Lower leg skin (tissue), 4 donors: ENCODE data around the gene SPECC1L. TPM values are rescaled to one million over a fixed set of nuclear protein-coding genes. Genes with fewer than 3 reads are reported as not detected.

Source experiments
- DNase-seq, 2 donors: peaks; one replicate each; pipeline ENCODE4 v3.0.0-alpha.2; 2019; ENCODE audit warnings: low spot score in 2 of 2
- H3K4me3 ChIP-seq: fragments of 200-600 bp; sonication (generic); 2 replicates; pipeline ENCODE4 v1.5.1; 2017; ENCODE audit warnings: mild to moderate bottlenecking, low read depth; ENCODE audit not compliant: poor library complexity, severe bottlenecking
- CTCF ChIP-seq, 3 donors: fragments of 450-650 bp; IDR thresholded peaks; one replicate each; pipeline ENCODE4 v1.5.1; 2016; ENCODE audit warnings: antibody characterized with exemption in 3 of 3, mild to moderate bottlenecking in 3 of 3, moderate library complexity in 2 of 3
- POLR2A ChIP-seq, 2 donors: fragments of 450-650 bp; IDR thresholded peaks; one replicate each; pipeline ENCODE4 v1.6.1; 2016 to 2017; ENCODE audit warnings: antibody characterized with exemption in 2 of 2, mild to moderate bottlenecking in 1 of 2, moderate library complexity in 1 of 2
- WGBS, 2 donors: methylation state at CpG; one replicate each; pipeline ENCODE4 v1.1.5; 2018; 5-methylcytosine and 5-hydroxymethylcytosine counted together
- intact Hi-C: fragments of 100-400 bp; cut with DNase I; formaldehyde crosslinking; loops from one replicate; pipeline ENCODE4 v1.15.0; 2023; ENCODE audit warnings: low total_unique reads
- total RNA-seq, 4 donors: library from RNA; depleted of rRNA; stranded (reverse); fragments of >200 nt; gene quantifications; one replicate each; pipeline ENCODE4 v1.1.0, GENCODE V29; 2016

The SPECC1L gene
- total RNA-seq, 4 donors from 2014 or later, result 17.6 to 30.6 (median 23.3) TPM

- no peak for TF ChIP-seq CTCF (IDR thresholded peaks at IDR 0.05)
- H3K4me3 ChIP-seq, result no peak overlapping the region
- intact Hi-C loops, result no loop called here
- no peak for DNase-seq
These were observed 173.0 kb downstream of the SPECC1L start for GRCh38 chr22:24443668-24444067.

GRCh38 chr22:24444251-24444650 lies 173.6 kb downstream of the SPECC1L start:
- no peak for TF ChIP-seq CTCF (IDR thresholded peaks at IDR 0.05)
- TF ChIP-seq POLR2A (IDR thresholded peaks at IDR 0.05), result no peak
- no peak overlapping the region for H3K4me3 ChIP-seq
- intact Hi-C loops, result no loop called here
- no peak for DNase-seq
- WGBS, 2 donors, result 97 to 98% methylated on average over 3 of the region's 3 CpGs

- TF ChIP-seq POLR2A (IDR thresholded peaks at IDR 0.05), result no peak
- no peak for TF ChIP-seq CTCF (IDR thresholded peaks at IDR 0.05)
- no peak for DNase-seq
- H3K4me3 ChIP-seq, result no peak overlapping the region
- WGBS, 2 donors, result 82 to 87% methylated on average over 10 to 12 of the region's 12 CpGs
- intact Hi-C loops, result no loop called here
These were observed 174.3 kb downstream of the SPECC1L start for GRCh38 chr22:24444729-24445466.

GRCh38 chr22:24445481-24446259 lies 175.0 kb downstream of the SPECC1L start:
- H3K4me3 ChIP-seq, result no peak overlapping the region
- no peak for DNase-seq
- WGBS, 2 donors, result 64 to 73% methylated on average over 11 of the region's 11 CpGs
- intact Hi-C loops, result no loop called here
- TF ChIP-seq CTCF (IDR thresholded peaks at IDR 0.05) (no peak), POLR2A (IDR thresholded peaks at IDR 0.05) (no peak)

GRCh38 chr22:24446260-24446611 lies 175.6 kb downstream of the SPECC1L start:
- 82 to 83% methylated on average over 3 of the region's 3 CpGs for WGBS, 2 donors
- intact Hi-C loops, result no loop called here
- DNase-seq, result no peak
- no peak overlapping the region for H3K4me3 ChIP-seq
- TF ChIP-seq CTCF (IDR thresholded peaks at IDR 0.05), result no peak
- no peak for TF ChIP-seq POLR2A (IDR thresholded peaks at IDR 0.05)
